Anterior cingulate cortex (tissue), 58 donors: ENCODE results near the gene MILR1.

Experiments used
- DNase-seq, 58 donors: peaks; one replicate each; lab custom pipeline; 2025; lab: John Stamatoyannopoulos, UW

The MILR1 gene

GRCh38 chr17:64500862-64501765 lies 52.2 kb downstream of the MILR1 start:
- no peak for DNase-seq

GRCh38 chr17:64502021-64502420 lies 53.1 kb downstream of the MILR1 start:
- DNase-seq: no peak

DNA sequence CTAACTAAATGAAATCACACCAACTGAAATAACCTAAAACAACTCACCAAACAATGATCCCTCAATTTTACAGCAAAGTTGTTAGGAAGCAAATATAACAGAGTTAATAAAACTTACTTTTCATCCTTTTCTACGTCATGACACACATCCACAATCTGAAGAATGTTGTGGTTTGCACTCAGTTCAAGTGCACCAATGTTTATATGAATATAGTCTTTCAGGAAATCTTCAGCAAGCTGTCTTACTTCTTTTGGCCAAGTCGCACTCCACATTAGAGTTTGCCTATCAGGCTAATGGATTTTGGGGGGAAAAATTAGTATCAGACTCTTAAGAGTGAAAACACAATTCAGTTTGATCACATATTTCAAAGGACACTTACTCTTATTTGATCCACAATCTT lies 53.9 kb downstream of the MILR1 start:
- no peak for DNase-seq

DNA sequence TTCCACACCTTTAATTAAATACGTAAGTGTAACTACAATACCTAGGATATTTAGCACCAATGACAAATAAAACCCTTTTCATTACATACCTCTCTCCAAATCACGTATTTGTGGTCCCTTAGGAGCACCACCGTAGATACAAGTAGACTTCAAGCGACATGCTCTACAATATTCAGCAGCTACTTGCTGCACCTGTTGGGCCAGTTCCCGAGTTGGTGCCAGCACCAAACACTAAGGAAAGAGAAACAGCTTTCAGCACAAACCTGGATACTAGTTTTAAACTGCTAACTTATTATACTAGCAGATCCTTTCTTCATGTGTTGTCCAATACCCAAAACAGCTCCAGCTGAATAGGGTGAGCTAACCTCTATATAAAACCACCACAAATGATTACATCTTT lies 54.4 kb downstream of the MILR1 start:
- DNase-seq: no peak

DNA sequence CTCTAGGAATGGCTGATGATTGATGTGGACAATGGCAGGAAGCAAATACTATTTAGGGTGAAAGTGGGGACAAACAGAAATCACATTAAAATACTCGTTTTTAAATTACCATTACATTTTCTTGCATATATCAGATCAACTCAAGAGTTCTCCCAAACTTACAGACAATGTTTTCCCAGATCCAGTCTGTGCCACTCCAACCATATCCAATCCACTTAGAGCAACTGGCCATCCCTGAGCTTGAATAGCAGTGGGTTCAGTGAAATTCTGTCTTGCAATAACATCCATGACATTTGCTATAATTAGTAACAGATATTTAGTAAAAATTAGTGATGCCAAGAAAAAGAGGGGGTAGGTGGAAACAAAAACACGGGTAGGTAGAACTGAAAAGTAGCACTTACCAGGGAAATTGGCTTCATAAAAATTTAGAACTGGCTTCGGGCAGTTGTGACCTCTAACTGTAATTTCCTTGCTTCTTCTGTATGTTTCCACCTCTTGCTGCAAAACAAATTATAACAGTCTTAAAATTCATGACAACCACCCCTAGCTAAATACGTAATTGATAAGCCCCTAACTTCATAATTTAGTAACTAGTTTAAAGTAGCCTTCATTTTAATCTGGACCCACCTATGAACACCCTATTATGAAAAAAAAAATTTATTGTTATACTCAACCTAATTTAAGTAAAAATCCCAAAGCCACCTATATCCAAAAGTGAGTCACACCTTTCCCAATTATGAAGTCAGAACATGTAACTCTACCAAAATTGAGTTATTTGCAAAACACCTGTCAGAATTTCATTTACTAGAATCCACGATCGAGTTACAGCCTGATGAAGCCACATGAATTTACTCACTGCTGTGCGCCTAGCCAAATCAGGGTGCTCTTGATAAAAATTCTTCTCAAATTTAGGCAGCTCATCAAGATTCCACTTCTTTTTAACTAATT lies 55.2 kb downstream of the MILR1 start:
- DNase-seq: no peak

- DNase-seq: no peak
Observed at GRCh38 chr17:64504769-64505339, 55.9 kb downstream of the MILR1 start.

DNA sequence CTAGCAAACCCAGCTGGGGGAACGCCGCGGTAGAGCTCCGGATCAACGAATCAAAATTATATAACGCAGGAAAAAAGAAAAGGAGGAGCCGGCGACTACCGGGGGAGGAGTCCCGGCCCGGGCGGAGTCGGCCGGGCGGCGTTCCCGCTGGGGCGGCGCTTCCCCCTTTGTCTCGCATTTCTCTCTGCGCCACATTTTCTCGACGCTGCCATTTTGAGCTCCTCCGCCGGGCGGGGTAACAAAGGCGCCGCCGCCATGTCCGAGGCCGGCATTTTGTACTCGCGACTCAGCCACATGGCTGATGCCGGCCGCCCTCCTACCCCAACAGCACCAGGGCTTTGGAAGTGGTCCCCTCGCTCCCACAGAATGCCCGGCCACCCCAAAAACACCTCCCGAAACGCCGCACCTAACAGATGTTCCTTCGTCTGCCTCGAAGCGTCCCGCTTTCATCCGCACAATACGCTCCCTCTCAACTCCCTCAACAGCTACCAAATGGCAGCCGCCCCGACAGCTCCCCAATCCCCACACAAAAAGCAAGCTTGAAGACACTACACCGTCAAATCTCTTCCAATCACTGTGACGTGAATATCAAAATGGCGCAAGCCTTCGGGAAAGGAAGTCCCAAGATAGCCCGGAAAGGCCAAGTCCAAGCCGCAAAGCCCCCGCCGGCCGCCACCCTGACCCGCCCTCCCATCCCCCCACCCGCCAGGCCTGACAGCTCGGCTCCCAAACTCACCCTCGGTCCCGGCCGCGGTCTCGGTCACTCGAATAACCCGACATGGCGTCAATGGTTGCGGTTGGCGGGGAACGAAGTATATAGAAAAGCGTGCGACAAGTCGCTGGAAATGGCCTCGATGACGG lies 56.7 kb downstream of the MILR1 start:
- DNase-seq: peak in 57 of 58 donors; percentile 38 to 91 (median 81)

DNA sequence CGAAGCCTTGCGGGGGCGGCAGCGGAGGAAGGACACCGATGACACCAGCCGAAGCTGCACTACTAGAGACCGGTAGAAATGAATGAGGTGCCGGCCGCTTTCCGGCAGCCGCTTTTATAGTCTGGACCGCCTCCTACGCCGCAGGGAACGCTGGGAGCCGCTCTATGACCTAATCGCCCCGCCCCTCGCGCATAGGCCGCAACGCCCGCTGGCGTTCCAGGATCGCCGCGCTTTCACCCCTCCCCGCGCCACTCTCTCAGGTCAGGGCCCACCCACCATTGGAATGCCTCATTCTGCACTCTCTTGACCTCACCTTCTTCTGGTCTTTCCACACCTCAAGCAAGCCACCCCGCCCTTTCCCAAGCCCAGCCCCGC lies 57.3 kb downstream of the MILR1 start, which contains the start of gene DDX5:
TSS of gene DDX5 (minus strand) at position 89 of the 375 bp plus-strand sequence. CDS start 170 bp downstream, outside the sequence.
- peak; percentile 83 to 100 (median 96) for DNase-seq

GRCh38 chr17:64506576-64507412 lies 57.9 kb downstream of the MILR1 start, which contains the start of gene CEP95:
TSS of gene CEP95 (plus strand) at chr17:64506977. CDS start at chr17:64507098, 121 bp downstream.
- DNase-seq: peak; percentile 92 to 100 (median 97)

GRCh38 chr17:64507413-64507782 lies 58.5 kb downstream of the MILR1 start:
- DNase-seq: peak in 11 of 58 donors; percentile 4 to 62 (median 32)

DNA sequence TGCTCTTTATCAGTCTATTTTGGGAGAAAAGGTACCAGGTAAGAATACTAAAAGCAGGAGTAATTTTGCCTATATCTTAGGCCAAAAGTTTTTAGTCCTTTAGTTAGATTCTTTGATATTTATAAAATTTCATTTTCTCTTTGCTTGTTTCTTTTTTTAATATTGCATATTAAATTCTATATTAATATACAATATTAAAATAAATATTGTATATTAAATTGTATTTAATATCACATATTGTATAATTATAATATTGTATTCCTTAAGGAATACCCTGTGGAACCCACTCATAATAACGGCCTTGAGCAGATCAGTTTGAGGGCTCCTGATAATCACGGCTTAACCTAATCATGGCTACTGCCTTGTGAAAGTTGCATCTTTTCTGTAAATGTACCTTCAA lies 59.8 kb downstream of the MILR1 start:
- DNase-seq: no peak

DNA sequence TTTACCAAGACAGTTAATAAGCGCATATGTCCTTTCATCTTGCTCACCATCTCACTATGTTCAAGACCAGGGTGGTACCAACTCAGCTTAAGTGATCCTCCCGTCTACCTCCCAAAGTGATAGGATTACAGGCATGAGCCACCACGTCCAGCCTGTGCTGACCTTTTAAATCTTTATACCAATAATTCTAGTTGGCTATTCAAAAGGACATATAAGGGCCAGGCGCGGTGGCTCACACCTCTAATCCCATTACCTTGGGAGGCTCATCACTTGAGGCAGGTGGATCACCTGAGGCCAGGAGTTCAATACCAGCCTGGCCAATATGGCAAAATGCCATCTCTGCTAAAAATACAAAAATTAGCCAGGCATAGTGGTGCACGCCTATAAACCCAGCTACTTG lies 60.3 kb downstream of the MILR1 start:
- DNase-seq: no peak

DNA sequence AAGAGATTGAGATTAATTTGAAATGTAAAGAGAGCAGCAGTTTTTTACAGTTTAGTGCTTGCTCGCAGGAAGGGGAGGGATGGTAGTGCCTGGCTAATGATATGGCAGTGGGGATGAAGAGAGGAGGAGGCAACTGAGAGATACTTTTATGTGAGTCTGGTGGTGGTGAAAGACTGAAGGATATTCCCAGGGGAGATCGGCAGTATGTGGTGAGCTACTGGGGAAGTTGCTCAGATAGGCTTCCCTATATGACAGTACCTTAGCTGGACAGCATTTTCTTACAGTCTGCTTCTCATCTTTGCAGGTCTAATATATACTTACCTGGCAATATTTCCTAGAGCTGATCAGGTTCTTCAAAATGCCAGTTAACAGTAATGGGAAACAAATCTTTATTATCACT lies 66.5 kb downstream of the MILR1 start:
- no peak for DNase-seq

GRCh38 chr17:64515829-64516228 lies 66.9 kb downstream of the MILR1 start:
- DNase-seq: no peak
